NCI-H146 treated with DMSO at 0.1 percent for 48 hours (cell line): Measurements from ENCODE around the gene NCOA1.
A peak's percentile ranks its signal among the peaks of the same experiment; 100 is the strongest.

Experiments used
- DNase-seq: peaks from one replicate; lab custom pipeline; 2025; ENCODE audit not compliant: unreplicated experiment; lab: John Stamatoyannopoulos, UW

NCOA1 gene

GRCh38 chr2:24621779-24622538, 130.9 kb downstream of the NCOA1 start:
- DNase-seq, result no peak

- DNase-seq, result no peak
Measured at GRCh38 chr2:24623535-24623934, 132.5 kb downstream of the NCOA1 start.

- no peak for DNase-seq
Measured at GRCh38 chr2:24625728-24626127, 134.7 kb downstream of the NCOA1 start.

- DNase-seq, result no peak
Measured at GRCh38 chr2:24626131-24626530, 135.1 kb downstream of the NCOA1 start.

- DNase-seq, result no peak
Measured at GRCh38 chr2:24628746-24629145, 137.7 kb downstream of the NCOA1 start.

GRCh38 chr2:24632172-24632571, 141.1 kb downstream of the NCOA1 start:
- DNase-seq, result no peak

- DNase-seq, result no peak
Measured at GRCh38 chr2:24635181-24635580, 144.1 kb downstream of the NCOA1 start.

- DNase-seq, result no peak
Measured at GRCh38 chr2:24638568-24638967, 147.5 kb downstream of the NCOA1 start.

GRCh38 chr2:24642351-24642750, 151.3 kb downstream of the NCOA1 start:
- peak; percentile 86 for DNase-seq

- no peak for DNase-seq
Measured at GRCh38 chr2:24643051-24643450, 152.0 kb downstream of the NCOA1 start.

GRCh38 chr2:24644032-24644431, 153.0 kb downstream of the NCOA1 start:
- DNase-seq, result no peak

- no peak for DNase-seq
Measured at GRCh38 chr2:24650997-24651642, 160.1 kb downstream of the NCOA1 start.

- DNase-seq, result no peak
Measured at GRCh38 chr2:24651643-24652003, 160.6 kb downstream of the NCOA1 start.

- DNase-seq, result no peak
Measured at GRCh38 chr2:24652265-24653182, 161.5 kb downstream of the NCOA1 start.

- no peak for DNase-seq
Measured at GRCh38 chr2:24657818-24658217, 166.8 kb downstream of the NCOA1 start.

GRCh38 chr2:24658531-24659202, 167.6 kb downstream of the NCOA1 start:
- DNase-seq, result no peak

- DNase-seq, result no peak
Measured at GRCh38 chr2:24659862-24660261, 168.8 kb downstream of the NCOA1 start.

GRCh38 chr2:24667542-24667941, 176.5 kb downstream of the NCOA1 start:
- DNase-seq, result no peak

- DNase-seq, result no peak
Measured at GRCh38 chr2:24671230-24671629, 180.2 kb downstream of the NCOA1 start.

- DNase-seq, result no peak
Measured at GRCh38 chr2:24672589-24672988, 181.5 kb downstream of the NCOA1 start.

- DNase-seq, result no peak
Measured at GRCh38 chr2:24675338-24675737, 184.3 kb downstream of the NCOA1 start.
